GM19193 (cell line): ENCODE results near the gene STXBP5.

Experiments
- POLR2A ChIP-seq: IDR thresholded peaks from 4 replicates; pipeline ENCODE4 v1.6.1; 2011; ENCODE audit not compliant: insufficient read depth, insufficient read length; ENCODE audit errors: extremely low read depth

STXBP5 gene

DNA sequence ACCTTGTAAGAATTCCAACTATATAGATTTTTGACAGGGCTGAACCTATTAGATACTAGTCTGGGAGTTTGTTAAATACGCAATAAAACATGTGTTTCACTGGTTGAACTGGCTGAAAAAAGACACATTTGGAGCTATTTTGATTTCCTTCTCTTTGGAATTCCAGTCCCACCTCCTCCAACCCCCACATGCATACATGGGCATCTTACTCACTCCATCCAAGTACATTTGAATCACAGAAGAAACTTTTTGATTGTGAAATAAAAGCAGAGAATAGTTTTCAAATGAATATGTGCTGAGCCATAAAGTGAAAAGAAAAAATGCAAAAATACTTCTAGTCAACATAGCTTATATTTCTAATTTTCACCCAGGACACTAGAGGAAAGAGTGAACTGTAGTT lies 33.9 kb upstream of the STXBP5 start:
- TF ChIP-seq POLR2A, result no peak

DNA sequence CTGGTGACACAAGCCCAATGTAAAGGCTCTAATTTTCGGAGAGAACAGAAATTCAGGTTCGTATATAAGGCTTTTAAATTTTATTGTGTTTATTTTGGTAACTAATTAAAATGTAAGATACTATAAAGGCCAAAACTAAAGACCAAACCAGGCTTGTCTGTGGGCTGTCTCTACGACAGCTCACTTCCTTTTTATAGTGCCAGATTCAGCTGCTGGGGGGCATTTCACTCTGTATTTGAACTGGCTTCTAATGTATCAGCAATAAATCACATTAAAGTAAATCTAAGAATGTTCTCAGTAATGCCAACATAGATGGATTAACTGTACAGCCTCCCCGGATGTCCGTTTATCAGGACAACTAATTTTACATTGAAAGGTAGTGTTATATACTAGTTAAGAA lies 31.1 kb upstream of the STXBP5 start:
- TF ChIP-seq POLR2A, result no peak

DNA sequence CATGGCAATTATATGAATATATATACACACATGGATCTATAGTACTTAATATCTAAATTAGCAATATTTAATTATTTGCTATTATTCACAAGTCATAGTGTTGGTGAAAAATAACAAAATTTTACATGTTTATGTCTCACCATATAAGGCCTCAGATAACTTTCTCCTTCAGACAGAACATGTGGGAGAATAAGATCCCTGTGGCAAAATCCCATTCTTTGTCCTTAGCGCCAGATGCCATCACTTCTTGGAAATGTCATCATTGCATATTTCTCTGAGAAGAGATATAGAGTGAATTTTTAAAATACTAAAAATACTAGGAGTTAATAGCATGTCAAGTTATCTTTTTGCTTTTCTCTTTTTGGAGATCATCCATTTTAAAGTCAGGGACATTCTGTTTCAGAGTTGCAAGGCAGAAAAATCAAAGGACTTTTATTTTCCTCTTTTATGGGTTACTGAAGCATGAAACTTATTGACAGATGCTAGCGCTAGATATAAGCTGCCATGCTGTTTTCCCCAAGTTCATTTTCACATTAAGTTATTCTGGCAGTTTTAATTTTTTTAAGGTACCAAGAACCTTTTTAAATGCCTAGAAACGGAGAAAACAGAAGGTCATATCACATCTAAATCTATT lies 30.4 kb upstream of the STXBP5 start:
- no peak for TF ChIP-seq POLR2A

DNA sequence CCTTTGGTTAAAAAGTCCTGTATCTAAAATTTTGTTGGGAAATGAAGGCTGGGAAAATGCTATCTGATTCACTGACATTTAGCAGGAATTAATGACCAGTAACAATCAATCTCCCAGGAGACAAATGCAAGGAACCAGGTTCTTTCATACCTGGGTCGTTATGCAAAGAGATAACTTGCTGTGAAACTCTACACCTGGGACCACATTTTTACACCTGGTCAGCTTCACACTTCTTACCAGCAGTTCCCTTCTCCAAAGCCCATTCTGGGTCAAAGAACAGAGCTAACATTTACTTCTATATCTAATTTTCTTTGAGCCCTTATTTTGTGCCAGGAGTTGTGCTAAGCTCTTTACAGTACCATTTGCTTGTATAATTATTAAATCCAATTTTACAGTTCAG lies 27.4 kb upstream of the STXBP5 start:
- TF ChIP-seq POLR2A, result no peak

DNA sequence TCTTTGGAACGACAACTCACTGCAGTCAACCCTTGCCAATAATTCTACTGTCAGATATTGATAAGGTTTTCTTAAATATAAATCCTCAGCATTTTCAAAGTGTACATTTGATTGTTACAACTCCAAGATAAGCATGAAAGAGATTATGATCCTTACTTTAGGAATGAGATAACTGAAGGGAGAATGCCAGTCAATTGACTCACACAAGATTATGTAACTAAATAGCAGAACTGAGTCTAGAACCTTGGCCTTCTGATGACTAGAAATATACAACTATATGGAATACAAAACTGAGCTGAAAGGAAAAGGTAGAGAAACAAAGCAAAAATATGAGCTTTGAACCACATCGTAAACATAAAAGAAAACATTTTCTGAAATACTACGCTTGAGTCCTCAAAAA lies 26.9 kb upstream of the STXBP5 start:
- TF ChIP-seq POLR2A, result no peak

DNA sequence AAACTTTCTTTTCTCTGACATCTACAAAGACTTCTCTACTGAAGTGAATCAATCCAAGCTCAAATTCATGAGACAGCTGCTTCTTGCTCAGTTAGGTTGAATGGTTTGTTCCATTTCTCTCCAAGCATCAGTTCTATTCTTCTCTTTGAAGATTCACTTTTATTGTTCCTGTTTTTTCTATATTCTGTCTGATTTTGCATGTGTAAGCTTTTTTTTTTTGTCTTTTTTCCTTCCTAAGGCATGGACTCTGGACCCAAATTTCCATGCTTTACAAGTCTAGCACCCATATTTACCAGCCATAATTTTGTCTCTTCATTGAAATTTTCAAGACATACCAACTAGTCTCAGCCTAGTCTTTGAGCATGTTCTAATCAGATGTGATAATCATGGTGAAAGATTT lies 25.9 kb upstream of the STXBP5 start:
- TF ChIP-seq POLR2A, result no peak

DNA sequence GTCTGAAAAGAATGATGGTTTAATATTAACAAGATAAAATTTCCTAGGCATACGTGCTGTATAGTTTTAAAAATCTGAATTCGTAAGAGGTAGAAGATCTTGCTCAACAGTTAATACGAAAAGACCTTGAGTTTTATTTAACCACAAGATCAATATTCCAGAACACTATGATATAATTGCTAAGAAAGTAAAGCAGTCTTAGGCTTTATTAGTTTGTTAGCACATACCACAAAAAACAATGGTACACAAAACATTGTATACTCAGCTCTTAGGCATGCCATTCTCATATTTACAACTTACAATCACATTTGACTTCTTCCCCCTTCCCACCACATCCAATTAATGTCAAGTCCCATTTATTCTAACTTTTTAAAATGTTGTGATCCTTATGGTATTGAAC lies 24.4 kb upstream of the STXBP5 start:
- TF ChIP-seq POLR2A, result no peak

DNA sequence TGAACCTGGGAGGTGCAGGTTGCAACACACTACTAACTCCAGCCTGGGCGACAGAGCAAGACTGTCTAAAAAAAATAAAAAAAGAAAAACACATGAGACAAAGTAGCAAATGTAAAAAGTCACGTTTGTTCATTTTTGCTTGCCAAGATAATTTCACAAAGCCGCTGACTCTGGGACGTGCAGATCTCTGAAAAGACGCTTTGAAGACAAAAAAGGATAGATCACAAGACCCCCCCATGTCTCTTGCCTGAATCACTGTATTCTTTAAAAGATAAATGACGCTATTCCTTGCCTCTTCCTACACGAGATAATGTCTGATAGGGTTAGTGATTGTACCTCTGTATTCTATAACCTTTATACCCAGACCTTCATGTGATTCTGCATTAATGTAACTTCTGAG lies 23.3 kb upstream of the STXBP5 start:
- no peak for TF ChIP-seq POLR2A

DNA sequence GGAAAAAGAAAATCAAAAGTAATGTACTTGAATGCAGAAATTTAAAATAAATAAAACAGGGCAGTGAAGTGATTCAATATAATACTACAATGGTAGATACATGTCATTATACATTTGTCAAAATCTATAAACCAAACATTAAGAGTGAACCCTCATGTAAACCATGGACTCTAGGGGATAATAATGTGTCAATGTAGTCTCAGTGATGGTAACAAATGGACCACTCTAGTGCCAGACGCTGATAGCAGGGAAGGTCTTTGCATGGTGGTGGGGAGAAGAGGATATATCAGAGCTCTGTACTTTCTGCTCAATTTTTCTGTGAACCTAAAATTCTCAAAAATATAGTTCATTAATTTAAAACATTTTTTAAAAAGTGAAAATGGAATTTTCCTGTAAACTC lies 19.8 kb upstream of the STXBP5 start:
- TF ChIP-seq POLR2A, result no peak

DNA sequence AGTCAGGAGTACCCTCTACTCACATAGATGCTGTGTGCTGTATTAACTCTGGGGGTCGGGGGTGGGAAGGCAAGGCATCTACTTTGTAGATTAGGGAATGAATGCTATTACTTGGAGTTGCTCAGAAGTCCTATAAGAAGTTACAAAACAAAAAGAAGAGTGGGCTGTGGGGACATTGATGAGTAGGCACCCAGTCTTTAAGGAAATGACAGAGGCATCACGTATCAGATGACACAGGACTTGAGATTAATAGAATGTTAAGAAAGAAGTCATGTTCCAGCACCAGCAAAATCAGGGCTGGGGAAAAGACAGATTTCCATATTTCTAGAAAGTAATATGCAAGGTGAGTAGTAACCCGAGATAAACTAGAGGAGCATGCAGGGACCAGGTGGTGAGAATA lies 19.0 kb upstream of the STXBP5 start:
- TF ChIP-seq POLR2A, result no peak

DNA sequence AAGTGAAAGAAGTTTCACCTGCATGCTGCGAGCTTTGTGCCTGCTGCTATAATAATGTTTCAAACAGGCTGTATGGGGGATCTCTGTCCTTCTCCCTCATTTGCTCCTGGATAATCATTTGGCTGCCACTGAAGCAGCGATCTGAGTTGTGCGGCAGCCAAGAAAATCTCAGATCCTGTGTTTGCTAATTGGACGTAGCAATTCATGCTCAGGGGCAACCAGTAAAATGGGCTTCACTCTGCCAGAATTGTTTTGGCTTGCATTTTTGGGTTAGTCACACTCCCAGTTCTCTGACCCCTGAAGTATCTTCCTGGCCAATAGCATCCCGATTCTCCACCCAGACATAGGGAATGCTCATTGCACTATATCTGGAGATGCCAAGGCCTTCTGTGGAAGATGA lies 13.7 kb upstream of the STXBP5 start:
- TF ChIP-seq POLR2A, result no peak

DNA sequence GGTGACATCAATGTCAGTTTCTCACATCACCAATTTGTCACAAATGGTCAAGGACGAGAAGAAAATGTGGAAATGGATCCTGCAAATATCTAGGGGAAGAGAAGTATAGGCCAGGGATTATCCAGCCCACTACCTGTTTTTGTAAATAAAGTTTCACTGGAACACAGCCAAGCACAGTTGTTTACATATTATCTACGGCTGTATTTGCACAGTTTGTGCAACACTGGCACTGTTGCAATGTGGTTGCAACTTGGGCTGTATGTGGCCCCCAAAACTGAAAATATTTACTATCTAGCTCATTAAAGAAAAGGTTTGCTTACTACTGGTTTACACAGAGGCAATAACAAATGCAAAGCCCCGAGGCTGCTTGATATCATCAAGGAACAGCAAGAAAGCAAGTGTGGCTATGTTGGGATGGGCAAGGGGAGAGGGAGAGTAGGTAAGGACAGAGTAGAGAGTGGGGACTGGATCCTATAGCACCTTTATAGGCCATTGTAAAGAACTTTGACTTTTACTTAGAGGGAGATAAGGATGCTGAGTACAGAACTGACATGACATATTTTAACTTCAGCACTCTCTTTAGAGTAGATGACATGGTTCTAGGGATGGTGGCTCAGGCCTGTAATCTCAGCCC lies 11.8 kb upstream of the STXBP5 start:
- TF ChIP-seq POLR2A, result no peak

DNA sequence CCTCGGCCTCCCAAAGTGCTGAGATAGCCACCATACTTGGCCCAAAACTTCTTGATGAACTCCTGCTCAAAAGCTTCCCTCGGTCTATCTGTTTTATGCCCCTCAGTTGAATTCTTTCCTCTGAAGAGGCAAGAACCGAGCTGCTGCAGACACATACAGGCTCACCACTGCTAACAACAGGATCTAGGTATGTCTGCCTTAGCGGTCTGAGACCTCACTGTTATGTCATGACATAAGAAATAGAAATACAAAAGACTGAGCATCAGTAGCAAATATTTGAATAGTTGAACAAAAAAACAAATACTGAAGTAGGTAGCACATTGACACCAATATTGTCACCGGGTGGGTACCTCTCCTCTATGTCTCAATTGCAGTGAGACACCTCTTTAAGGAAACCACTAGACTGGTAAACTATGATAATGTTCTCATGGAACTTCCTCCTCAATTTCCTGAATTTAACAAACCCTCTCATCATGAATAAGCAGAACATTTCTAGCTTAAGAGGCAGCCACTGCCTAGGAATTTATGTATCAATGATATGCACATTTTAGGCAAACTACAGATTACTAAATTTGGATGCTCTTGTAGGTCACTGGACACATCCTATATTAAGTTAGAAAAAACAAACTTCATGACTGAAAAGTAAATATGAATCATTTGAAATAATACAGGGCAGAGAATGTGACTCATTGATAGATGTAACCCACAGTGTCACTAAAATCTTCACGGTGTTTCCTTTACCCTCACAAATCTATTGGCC lies 9.4 kb upstream of the STXBP5 start:
- no peak for TF ChIP-seq POLR2A

DNA sequence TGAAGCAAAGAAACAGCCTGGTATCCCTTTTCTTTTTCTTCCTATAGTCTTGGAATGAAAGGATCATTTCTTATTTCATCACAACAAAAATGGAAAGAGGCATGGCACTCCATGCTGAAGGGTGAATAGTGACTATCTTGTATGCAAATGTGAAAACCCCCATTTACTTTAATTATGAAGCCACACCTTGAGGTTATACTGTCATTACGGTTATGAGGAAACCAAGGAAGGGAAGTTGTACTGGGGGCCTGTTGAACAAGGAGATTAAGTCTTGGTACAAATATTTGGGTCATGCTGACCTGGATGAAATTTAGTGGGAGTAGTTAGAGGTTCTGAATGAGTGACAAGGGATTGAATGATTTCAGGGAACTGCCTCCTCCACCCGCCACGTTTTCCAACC lies 8.7 kb upstream of the STXBP5 start:
- no peak for TF ChIP-seq POLR2A

DNA sequence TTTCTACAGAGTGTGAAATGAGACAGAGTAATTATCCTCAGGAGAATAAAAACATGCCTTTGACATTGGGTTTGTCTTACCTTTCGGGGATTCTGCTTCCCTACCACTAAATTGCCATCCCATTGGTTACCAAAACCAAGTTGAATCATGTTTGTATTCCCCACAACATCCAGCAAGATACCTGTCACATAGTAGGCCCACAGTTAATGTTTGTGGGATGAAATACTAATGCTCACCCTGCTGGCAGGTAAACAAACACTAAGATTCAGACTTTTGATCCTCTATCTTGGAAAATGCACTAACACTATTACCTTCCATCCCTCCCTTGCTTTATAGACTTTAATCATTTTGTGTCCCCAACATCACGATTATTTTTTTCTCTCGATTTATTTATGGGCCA lies 8.2 kb upstream of the STXBP5 start:
- TF ChIP-seq POLR2A, result no peak

DNA sequence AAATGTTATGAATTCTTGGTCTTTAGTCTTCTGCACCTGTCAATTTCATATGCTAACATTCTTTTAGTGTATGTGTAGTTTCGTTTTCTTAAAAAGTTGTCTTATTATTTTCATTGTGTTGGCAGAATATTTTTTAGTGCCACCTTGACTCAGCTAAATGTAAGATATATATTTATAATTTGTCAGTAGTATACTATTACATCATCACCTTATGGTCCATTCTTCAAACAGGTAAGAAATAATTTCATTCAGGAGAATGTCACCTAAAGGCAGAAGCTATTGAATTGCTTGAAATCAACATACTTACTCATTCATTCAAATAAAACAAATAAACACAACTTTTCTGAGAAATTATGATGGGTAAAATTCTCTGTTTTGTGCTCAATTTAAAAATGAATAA lies 3.5 kb upstream of the STXBP5 start:
- TF ChIP-seq POLR2A, result no peak
